B cell (primary cell): ENCODE results near the gene HIGD1A. TPM values are rescaled to one million over a fixed set of nuclear protein-coding genes. Genes with fewer than 3 reads are reported as not detected.

Experiments used
- ATAC-seq: fragments of 200-7000 bp; cut with Tn5 transposase; one replicate; pipeline ENCODE4 v1.10.0; 2021; ENCODE audit warnings: low read depth, mild to moderate bottlenecking, moderate number of reproducible peaks, moderate library complexity
- CTCF ChIA-PET: fragments of 350-600 bp; sonication (Branson Sonifier 250); formaldehyde crosslinking; loops from one replicate; lab custom pipeline; 2021; ENCODE audit warnings: antibody characterized with exemption, inconsistent platforms; lab: Charles Lee
- POLR2A ChIA-PET: fragments of 350-600 bp; sonication (Branson Sonifier 250); formaldehyde crosslinking; loops from one replicate; lab custom pipeline; 2021; ENCODE audit warnings: antibody characterized with exemption; lab: Charles Lee
- DNase-seq: peaks from one replicate; pipeline ENCODE4 v3.0.0; 2013
- H2AFZ ChIP-seq: 2 replicates; pipeline ENCODE4 v1.6.1; 2012; ENCODE audit warnings: mild to moderate bottlenecking, low read depth, low read length; ENCODE audit not compliant: insufficient read depth, poor library complexity, severe bottlenecking
- H3K27ac ChIP-seq, 2 donors: 1 replicate in 1 of 2; 2 replicates in 1 of 2; pipeline ENCODE4 v1.5.1; 2012 to 2013; ENCODE audit warnings: low read length in 2 of 2, mild to moderate bottlenecking in 2 of 2, moderate library complexity in 1 of 2
- H3K27me3 ChIP-seq, 4 experiments: fragments of 200-600 bp in 1 of 4; sonication (generic) in 1 of 4; replicated peaks in 1 of 4; 1 replicate in 2 of 4; 2 replicates in 2 of 4; pipeline versions ENCODE4 v1.6.1 to v1.7.0; 2013 to 2016; ENCODE audit warnings: low read length in 3 of 4, mild to moderate bottlenecking in 2 of 4, mixed read lengths in 1 of 4, moderate library complexity in 1 of 4; ENCODE audit not compliant: insufficient read depth in 4 of 4, control insufficient read depth in 3 of 4; ENCODE audit errors: control extremely low read depth in 1 of 4
- H3K36me3 ChIP-seq, 2 experiments: replicated peaks in 1 of 2; 1 replicate in 1 of 2; 2 replicates in 1 of 2; pipeline versions ENCODE4 v1.6.1 to v1.7.1; 2013; ENCODE audit warnings: low read length in 1 of 2; ENCODE audit not compliant: insufficient read depth in 2 of 2, control insufficient read depth in 1 of 2; ENCODE audit errors: control extremely low read depth in 1 of 2, extremely low read depth in 1 of 2
- H3K4me1 ChIP-seq, 2 donors: fragments of 200-600 bp in 1 of 2; sonication (generic) in 1 of 2; 1 replicate in 1 of 2; 2 replicates in 1 of 2; pipeline versions ENCODE4 v1.5.1 to v1.6.1; 2013 to 2017; ENCODE audit warnings: low read length in 2 of 2; ENCODE audit not compliant: control insufficient read depth in 2 of 2, insufficient read depth in 2 of 2
- H3K4me2 ChIP-seq: replicated peaks from 2 replicates; pipeline ENCODE3; 2012; ENCODE audit warnings: mild to moderate bottlenecking, low read depth, low read length; ENCODE audit not compliant: poor library complexity, severe bottlenecking
- H3K4me3 ChIP-seq, 5 experiments: fragments of 200-600 bp in 1 of 5; sonication (generic) in 1 of 5; 1 replicate in 3 of 5; 2 replicates in 2 of 5; pipeline versions ENCODE4 v1.5.1 to v1.7.0; 2011 to 2016; ENCODE audit warnings: low read length in 4 of 5, mild to moderate bottlenecking in 4 of 5, low read depth in 2 of 5, control low read depth in 1 of 5, moderate library complexity in 1 of 5; ENCODE audit not compliant: insufficient read depth in 1 of 5; ENCODE audit errors: control extremely low read depth in 1 of 5, extremely low read depth in 1 of 5
- H3K79me2 ChIP-seq: fragments of 200-600 bp; sonication (generic); one replicate; pipeline ENCODE4 v1.6.0; 2016; ENCODE audit warnings: low read length; ENCODE audit not compliant: control insufficient read depth, insufficient read depth
- H3K9ac ChIP-seq: fragments of 200-600 bp; sonication (generic); 2 replicates; pipeline ENCODE4 v1.6.1; 2017; ENCODE audit warnings: mild to moderate bottlenecking, low read length, moderate library complexity
- H3K9me3 ChIP-seq, 3 donors: one replicate each; pipeline versions ENCODE4 v1.6.1 to v1.7.1; 2013; ENCODE audit warnings: low read length in 2 of 3; ENCODE audit not compliant: control insufficient read depth in 2 of 3, insufficient read depth in 1 of 3; ENCODE audit errors: control extremely low read depth in 1 of 3
- H4K20me1 ChIP-seq: 2 replicates; pipeline ENCODE4 v1.6.0; 2012; ENCODE audit warnings: mild to moderate bottlenecking, low read length; ENCODE audit not compliant: insufficient read depth, control insufficient read depth, poor library complexity, severe bottlenecking
- H3K27ac Mint-ChIP-seq: one replicate; pipeline ENCODE4 v1.8.0; 2021; ENCODE audit warnings: mixed read lengths
- H3K27me3 Mint-ChIP-seq: one replicate; pipeline ENCODE4 v1.8.0; 2021; ENCODE audit warnings: mixed read lengths
- H3K4me1 Mint-ChIP-seq: one replicate; pipeline ENCODE4 v1.8.0; 2021; ENCODE audit warnings: mixed read lengths
- H3K4me3 Mint-ChIP-seq: one replicate; pipeline ENCODE4 v1.8.0; 2021; ENCODE audit warnings: mixed read lengths
- H3K9me3 Mint-ChIP-seq: one replicate; pipeline ENCODE4 v1.8.0; 2022; ENCODE audit warnings: mixed read lengths; ENCODE audit not compliant: insufficient read depth
- EZH2 ChIP-seq: IDR thresholded peaks from 2 replicates; pipeline ENCODE4 v1.6.1; 2012; ENCODE audit warnings: borderline replicate concordance, low read depth, mild to moderate bottlenecking, moderate library complexity, low read length; ENCODE audit not compliant: insufficient read depth, poor library complexity, severe bottlenecking
- WGBS: methylation state at CpG from one replicate; pipeline ENCODE4 v1.1.5; 2013; ENCODE audit warnings: missing lambda C conversion rate; ENCODE audit not compliant: insufficient coverage; 5-methylcytosine and 5-hydroxymethylcytosine counted together
- intact Hi-C: fragments of 100-400 bp; cut with micrococcal nuclease; formaldehyde crosslinking; loops from one replicate; pipeline ENCODE4 v1.10.0; 2022
- polyA plus RNA-seq: library from polyadenylated mRNA; depleted of rRNA; stranded (reverse); fragments of >200 nt; gene quantifications from 2 replicates; pipeline ENCODE4 v1.2.3, GENCODE V29; 2012
- total RNA-seq, 2 donors: library from RNA; stranded (reverse); fragments of 120-200 nt in 1 of 2; gene quantifications; 1 replicate in 1 of 2; 2 replicates in 1 of 2; pipeline versions ENCODE4 v1.2.3 to v1.2.4, GENCODE V29; 2013 to 2022
- TF ChIP-seq, protein P1 (sequence below): fragments of 200-600 bp; IDR thresholded peaks from one replicate; pipeline ENCODE4 v1.8.0; 2022; ENCODE audit warnings: antibody characterized with exemption, mild to moderate bottlenecking

The HIGD1A gene
- total and polyA plus RNA-seq, 2 donors (not counting 1 experiment from before 2014, with no cell fraction given), result 14.2 to 16.5 TPM

DNA sequence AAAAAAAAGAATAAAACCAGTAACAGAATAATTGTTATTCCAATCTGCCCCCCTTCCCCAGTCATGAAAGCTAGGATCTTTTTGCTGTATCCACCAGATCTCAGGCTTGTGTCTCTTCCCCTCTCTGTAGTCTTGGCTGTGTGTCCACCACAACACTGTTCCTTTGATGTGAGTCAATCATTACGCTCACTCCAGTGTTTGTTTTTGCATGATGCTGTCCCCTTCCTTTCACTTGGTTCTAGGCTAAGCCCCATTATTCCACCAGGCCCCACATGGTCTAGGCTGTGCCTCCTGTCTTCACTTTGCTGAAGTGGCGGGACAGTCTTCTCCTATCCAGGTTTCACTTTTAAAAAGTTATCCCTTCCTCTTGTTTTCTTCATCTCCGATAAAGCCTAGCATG lies 18.5 kb upstream of the HIGD1A start:
- POLR2A ChIA-PET, result no interaction called here
- no peaks in the 10 kb centered on the region for H3K4me1 Mint-ChIP-seq
- Histone ChIP-seq H2AFZ (no peak overlapping the region), H3K79me2 (no peaks in the 10 kb centered on the region), H3K9me3 (no peaks in the 10 kb centered on the region), H3K36me3 (no peaks in the 10 kb centered on the region), H3K4me2 (no peak overlapping the region), H3K27ac (no peak overlapping the region), H3K27me3 (no peaks in the 10 kb centered on the region), H4K20me1 (no peaks in the 10 kb centered on the region), H3K4me1 (no peaks in the 10 kb centered on the region), H3K4me3 (no peak overlapping the region), H3K9ac (no peak overlapping the region)
- H3K4me3 Mint-ChIP-seq, result no peak overlapping the region
- intact Hi-C loops, result no loop called here
- no peak overlapping the region for H3K27ac Mint-ChIP-seq
- no peaks in the 10 kb centered on the region for H3K9me3 Mint-ChIP-seq
- DNase-seq (no peak), ATAC-seq (no peak)
- CTCF ChIA-PET, result interaction anchor here (0.6 kb wide), 1 partner anchor 17 kb away, joined by 3 read pairs; no protein-coding TSS in a partner anchor
- TF ChIP-seq, protein P1, sequence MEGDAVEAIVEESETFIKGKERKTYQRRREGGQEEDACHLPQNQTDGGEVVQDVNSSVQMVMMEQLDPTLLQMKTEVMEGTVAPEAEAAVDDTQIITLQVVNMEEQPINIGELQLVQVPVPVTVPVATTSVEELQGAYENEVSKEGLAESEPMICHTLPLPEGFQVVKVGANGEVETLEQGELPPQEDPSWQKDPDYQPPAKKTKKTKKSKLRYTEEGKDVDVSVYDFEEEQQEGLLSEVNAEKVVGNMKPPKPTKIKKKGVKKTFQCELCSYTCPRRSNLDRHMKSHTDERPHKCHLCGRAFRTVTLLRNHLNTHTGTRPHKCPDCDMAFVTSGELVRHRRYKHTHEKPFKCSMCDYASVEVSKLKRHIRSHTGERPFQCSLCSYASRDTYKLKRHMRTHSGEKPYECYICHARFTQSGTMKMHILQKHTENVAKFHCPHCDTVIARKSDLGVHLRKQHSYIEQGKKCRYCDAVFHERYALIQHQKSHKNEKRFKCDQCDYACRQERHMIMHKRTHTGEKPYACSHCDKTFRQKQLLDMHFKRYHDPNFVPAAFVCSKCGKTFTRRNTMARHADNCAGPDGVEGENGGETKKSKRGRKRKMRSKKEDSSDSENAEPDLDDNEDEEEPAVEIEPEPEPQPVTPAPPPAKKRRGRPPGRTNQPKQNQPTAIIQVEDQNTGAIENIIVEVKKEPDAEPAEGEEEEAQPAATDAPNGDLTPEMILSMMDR, result no peak
- TF ChIP-seq EZH2, result no peak
- peaks cover 14% of the 10 kb centered on the region for H3K27me3 Mint-ChIP-seq
- WGBS, result 94% methylated on average over 2 of the region's 3 CpGs

DNA sequence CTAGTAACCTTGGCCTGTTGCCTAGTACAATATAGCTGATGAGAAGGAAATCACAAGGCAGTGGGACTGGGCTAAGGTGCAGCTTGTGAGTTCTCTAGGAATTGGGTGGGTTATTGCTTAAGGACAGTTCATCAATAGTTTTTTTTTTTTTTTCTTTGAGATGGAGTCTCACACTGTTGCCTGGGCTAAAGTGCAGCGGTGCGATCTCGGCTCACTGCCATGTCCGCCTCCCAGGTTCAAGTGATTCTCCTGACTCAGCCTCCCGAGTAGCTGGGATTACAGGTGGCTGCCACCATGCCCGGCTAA lies 16.4 kb upstream of the HIGD1A start:
- no peak overlapping the region for H3K4me2 ChIP-seq
- no peaks in the 10 kb centered on the region for H4K20me1 ChIP-seq
- H3K79me2 ChIP-seq, result no peaks in the 10 kb centered on the region
- Mint-ChIP-seq H3K4me1 (no peaks in the 10 kb centered on the region), H3K27ac (no peak overlapping the region), H3K4me3 (no peak overlapping the region), H3K27me3 (peaks cover 11% of the 10 kb centered on the region), H3K9me3 (no peaks in the 10 kb centered on the region)
- H3K27me3 ChIP-seq, result no peaks in the 10 kb centered on the region
- H3K4me1 ChIP-seq, result no peaks in the 10 kb centered on the region
- H3K4me3 ChIP-seq, result no peak overlapping the region
- CTCF ChIA-PET, result interaction anchor here (0.5 to 0.8 kb wide), 4 partner anchors 9 to 573 kb away, joined by 3 read pairs; no protein-coding TSS in a partner anchor
- H3K9me3 ChIP-seq, result no peaks in the 10 kb centered on the region
- TF ChIP-seq, protein P1, result no peak
- no peaks in the 10 kb centered on the region for H3K36me3 ChIP-seq
- DNase-seq (no peak), ATAC-seq (no peak)
- no peak overlapping the region for H2AFZ ChIP-seq
- no peak overlapping the region for H3K9ac ChIP-seq
- intact Hi-C loops, result no loop called here
- no peak overlapping the region for H3K27ac ChIP-seq
- POLR2A ChIA-PET, result interaction anchor here (0.6 to 0.7 kb wide), 3 partner anchors 11 to 120 kb away, joined by 3 to 6 read pairs (median 4); partner anchors contain the start of gene ACKR2
- 91% methylated on average over 6 of the region's 6 CpGs for WGBS
